ENCODE measurements around the gene PRCP. TPM values are rescaled to one million over a fixed set of nuclear protein-coding genes. Genes with fewer than 3 reads are reported as not detected.

PRCP gene
- total RNA-seq, 1 experiment from 2014 or later = 25.1 TPM

DNA sequence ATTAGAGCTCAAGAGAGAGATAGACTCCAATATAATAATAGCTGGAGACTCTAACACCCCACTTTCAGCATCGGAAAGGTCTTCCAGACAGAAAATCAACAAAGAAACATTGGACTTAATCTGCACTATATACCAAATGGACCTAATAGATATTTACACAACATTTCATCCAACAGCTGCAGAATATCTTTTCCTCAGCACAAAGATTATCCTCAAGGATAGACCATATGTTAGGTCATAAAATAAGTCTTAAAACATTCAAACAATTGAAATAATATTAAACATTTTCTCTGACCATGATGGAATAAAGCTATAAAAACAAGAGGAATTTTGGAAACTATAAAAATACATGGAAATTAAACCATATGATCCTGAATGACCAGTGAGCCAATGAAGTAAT lies 121.5 kb downstream of the PRCP start:
- no peaks in the 10 kb centered on the region for H3K9me3 ChIP-seq (ENCODE audit: low read depth, low read length, poor library complexity, severe bottlenecking)
- CTCF ChIA-PET = no interaction called here

DNA sequence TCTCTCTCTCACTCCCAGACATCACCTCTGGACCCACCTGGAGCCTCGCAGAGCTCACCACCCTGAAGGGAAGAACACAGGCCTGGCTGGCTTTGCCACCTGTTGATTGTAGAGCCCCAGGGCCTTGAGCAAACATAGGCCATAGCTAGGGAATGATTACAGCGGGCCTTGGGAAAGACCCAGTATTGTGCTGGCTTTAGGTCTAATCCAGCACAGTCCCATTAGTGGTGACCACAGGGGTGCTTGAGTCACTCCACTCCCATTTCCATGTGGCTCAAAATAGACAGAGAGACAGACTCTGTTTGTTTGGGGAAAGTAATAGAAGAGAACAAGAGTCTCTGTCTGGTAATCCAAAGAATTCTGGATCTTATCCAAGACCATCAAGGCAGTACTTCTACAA lies 123.9 kb downstream of the PRCP start:
- no TSS peak for BruUV-seq (replicated peaks)
- Histone ChIP-seq H3K27me3 (replicated peaks; ENCODE audit: insufficient read depth, low read depth, low read length, poor library complexity) (no peaks in the 10 kb centered on the region), H3K36me3 (ENCODE audit: insufficient read depth, low read length, poor library complexity, severe bottlenecking) (no peaks in the 10 kb centered on the region), H3K27ac (ENCODE audit: low read depth, low read length, poor library complexity, severe bottlenecking) (no peak overlapping the region), H3K9me3 (ENCODE audit: low read depth, low read length, poor library complexity, severe bottlenecking) (no peaks in the 10 kb centered on the region), H3K4me3 (ENCODE audit: low read depth, low read length, poor library complexity, severe bottlenecking) (no peak overlapping the region), H3K4me1 (ENCODE audit: insufficient read depth, low read length, poor library complexity, severe bottlenecking) (peaks cover 4% of the 10 kb centered on the region)
- intact Hi-C loops (cut with micrococcal nuclease; ENCODE audit: unreplicated experiment) = no loop called here
- ChIA-PET CTCF (interaction anchor here (0.6 to 1.6 kb wide), 11 partner anchors 11 to 1039 kb away, joined by 3 to 6 read pairs (median 4); partner anchors contain the start of gene FAM181B), POLR2A (ENCODE audit: low non-redundant PET) (interaction anchor here (0.6 kb wide), 1 partner anchor 12 kb away, joined by 4 read pairs; no protein-coding TSS in a partner anchor)
- no peak for TF ChIP-seq EZH2 (IDR thresholded peaks at IDR 0.05; ENCODE audit: borderline replicate concordance, low read depth, low read length, poor library complexity, severe bottlenecking)
- TF ChIP-seq, protein P1, sequence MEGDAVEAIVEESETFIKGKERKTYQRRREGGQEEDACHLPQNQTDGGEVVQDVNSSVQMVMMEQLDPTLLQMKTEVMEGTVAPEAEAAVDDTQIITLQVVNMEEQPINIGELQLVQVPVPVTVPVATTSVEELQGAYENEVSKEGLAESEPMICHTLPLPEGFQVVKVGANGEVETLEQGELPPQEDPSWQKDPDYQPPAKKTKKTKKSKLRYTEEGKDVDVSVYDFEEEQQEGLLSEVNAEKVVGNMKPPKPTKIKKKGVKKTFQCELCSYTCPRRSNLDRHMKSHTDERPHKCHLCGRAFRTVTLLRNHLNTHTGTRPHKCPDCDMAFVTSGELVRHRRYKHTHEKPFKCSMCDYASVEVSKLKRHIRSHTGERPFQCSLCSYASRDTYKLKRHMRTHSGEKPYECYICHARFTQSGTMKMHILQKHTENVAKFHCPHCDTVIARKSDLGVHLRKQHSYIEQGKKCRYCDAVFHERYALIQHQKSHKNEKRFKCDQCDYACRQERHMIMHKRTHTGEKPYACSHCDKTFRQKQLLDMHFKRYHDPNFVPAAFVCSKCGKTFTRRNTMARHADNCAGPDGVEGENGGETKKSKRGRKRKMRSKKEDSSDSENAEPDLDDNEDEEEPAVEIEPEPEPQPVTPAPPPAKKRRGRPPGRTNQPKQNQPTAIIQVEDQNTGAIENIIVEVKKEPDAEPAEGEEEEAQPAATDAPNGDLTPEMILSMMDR (conservative IDR thresholded peaks at IDR 0.05; ENCODE audit: low read depth, low read length) = no peak
- DNase-seq (ENCODE audit: low spot score) = peak; percentile 42

More for the DNA sequence above, 121.5 kb downstream of the PRCP start:
- no peaks in the 10 kb centered on the region for H3K36me3 ChIP-seq (ENCODE audit: insufficient read depth, low read length, poor library complexity, severe bottlenecking)
- peaks cover 4% of the 10 kb centered on the region for H3K4me1 ChIP-seq (ENCODE audit: insufficient read depth, low read length, poor library complexity, severe bottlenecking)
- H3K4me3 ChIP-seq (ENCODE audit: low read depth, low read length, poor library complexity, severe bottlenecking) = no peak overlapping the region
- no TSS peak for BruUV-seq (replicated peaks)
- POLR2A ChIA-PET (ENCODE audit: low non-redundant PET) = no interaction called here
- H3K27ac ChIP-seq (ENCODE audit: low read depth, low read length, poor library complexity, severe bottlenecking) = no peak overlapping the region
- DNase-seq (ENCODE audit: low spot score) = no peak
- TF ChIP-seq, protein P1 (conservative IDR thresholded peaks at IDR 0.05; ENCODE audit: low read depth, low read length) = no peak
- TF ChIP-seq EZH2 (IDR thresholded peaks at IDR 0.05; ENCODE audit: borderline replicate concordance, low read depth, low read length, poor library complexity, severe bottlenecking) = no peak
- intact Hi-C loops (cut with micrococcal nuclease; ENCODE audit: unreplicated experiment) = no loop called here
- H3K27me3 ChIP-seq (replicated peaks; ENCODE audit: insufficient read depth, low read depth, low read length, poor library complexity) = no peaks in the 10 kb centered on the region

DNA sequence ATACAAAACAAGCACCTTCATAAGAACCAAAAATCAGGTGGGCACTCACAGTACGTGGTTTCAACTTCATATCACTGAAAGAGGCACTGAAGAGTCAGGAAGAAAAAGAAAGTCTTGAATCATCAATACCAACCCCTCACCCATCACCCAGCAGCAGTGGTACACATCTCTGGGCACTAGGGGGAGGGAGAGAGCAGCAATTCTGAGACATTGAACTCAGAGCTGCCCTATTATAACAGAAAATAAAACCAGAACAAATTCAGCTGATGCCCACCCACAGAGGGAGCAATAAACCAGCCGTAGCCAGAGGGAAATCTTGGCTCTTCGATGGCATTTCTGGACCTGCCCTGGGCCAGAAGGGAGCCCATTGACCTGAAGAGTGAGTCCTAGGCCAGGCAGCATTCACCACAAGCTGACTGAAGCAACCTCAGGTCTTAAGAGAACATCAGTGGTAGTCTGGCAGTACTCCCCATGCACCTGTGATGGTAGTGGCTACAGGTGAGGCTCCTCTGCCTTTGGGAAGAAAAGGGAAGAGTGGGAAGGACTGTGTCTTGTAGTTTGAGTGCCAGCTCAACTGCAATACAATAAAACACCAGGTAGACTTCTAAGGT lies 124.4 kb downstream of the PRCP start:
- H3K4me3 ChIP-seq (ENCODE audit: low read depth, low read length, poor library complexity, severe bottlenecking) = no peak overlapping the region
- H3K27ac ChIP-seq (ENCODE audit: low read depth, low read length, poor library complexity, severe bottlenecking) = no peak overlapping the region
- H3K4me1 ChIP-seq (ENCODE audit: insufficient read depth, low read length, poor library complexity, severe bottlenecking) = peaks cover 4% of the 10 kb centered on the region
- BruUV-seq (replicated peaks) = no TSS peak
- TF ChIP-seq, protein P1 (conservative IDR thresholded peaks at IDR 0.05; ENCODE audit: low read depth, low read length) = peak; percentile 98
- TF ChIP-seq EZH2 (IDR thresholded peaks at IDR 0.05; ENCODE audit: borderline replicate concordance, low read depth, low read length, poor library complexity, severe bottlenecking) = no peak
- POLR2A ChIA-PET (ENCODE audit: low non-redundant PET) = interaction anchor here (0.6 kb wide), 1 partner anchor 12 kb away, joined by 4 read pairs; no protein-coding TSS in a partner anchor
- no peaks in the 10 kb centered on the region for H3K36me3 ChIP-seq (ENCODE audit: insufficient read depth, low read length, poor library complexity, severe bottlenecking)
- H3K9me3 ChIP-seq (ENCODE audit: low read depth, low read length, poor library complexity, severe bottlenecking) = no peaks in the 10 kb centered on the region
- H3K27me3 ChIP-seq (replicated peaks; ENCODE audit: insufficient read depth, low read depth, low read length, poor library complexity) = no peaks in the 10 kb centered on the region
- CTCF ChIA-PET = interaction anchor here (0.6 to 1.6 kb wide), 11 partner anchors 12 to 1040 kb away, joined by 3 to 6 read pairs (median 4); partner anchors contain the start of gene FAM181B
- intact Hi-C loops (cut with micrococcal nuclease; ENCODE audit: unreplicated experiment) = loop anchor here (1.0 kb wide), 1 partner anchor 88 kb away; no protein-coding TSS in a partner anchor
- DNase-seq (ENCODE audit: low spot score) = peak; percentile 89
